T-helper 2 cell treated with Interferon-gamma antibody and Interleukin-4, amounts not matched to agents 100 ng/mL and 5 ng/mL, for 36 hours (primary cell): ENCODE data around the gene KLHL40. TPM values are rescaled to one million over a fixed set of nuclear protein-coding genes. Genes with fewer than 3 reads are reported as not detected.

ENCODE experiments used
- intact Hi-C: fragments of 100-400 bp; cut with micrococcal nuclease; formaldehyde crosslinking; loops from one replicate; pipeline ENCODE4 v1.15.1; 2023
- total RNA-seq: library from RNA; stranded (reverse); gene quantifications from 2 replicates; pipeline ENCODE4 v1.2.3, GENCODE V29; 2022

The KLHL40 gene
- total RNA-seq, 1 donor from 2014 or later = not detected

DNA sequence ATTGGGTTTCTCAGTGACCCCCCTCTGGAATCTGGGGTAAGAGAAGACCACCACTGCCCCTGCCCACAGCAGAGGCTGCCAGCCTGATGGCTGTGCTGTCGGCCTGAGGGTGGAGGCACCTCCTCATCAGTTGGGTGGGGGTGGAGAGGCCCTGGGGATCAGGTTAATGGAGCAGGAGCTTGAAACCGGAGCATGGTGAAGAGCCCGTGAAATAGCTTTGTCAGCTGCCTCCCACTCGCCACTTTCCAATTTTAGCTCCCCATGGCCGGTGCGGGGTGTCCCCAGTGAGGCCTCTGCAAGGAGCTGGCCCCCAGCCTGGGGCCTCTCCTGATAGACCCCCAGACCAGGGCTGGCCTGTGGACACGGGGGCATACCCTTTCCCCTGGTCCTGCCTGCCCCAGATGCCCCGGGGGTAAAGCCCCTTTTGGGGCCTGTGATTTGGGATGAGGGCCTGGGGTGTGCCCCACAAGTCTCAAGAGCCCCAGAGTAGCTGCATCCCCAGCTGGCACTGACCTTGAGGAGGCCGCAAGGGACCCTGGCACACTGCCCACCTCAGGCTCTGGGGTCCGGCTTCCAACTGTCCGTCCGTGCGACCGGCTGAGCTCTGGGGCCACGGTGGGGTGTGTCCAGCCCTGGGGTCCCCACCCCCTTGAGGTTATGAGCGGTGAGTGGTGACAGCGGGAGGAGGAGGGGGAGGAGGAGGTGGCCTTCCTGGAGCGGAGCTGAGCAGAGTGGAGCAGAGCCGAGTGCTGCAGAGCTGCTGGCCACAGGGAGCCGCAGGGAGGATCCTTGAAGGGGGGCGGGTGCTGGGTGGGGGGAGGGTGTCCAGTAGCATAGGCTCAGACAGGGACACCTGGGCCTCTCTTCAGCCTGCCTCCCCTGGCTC lies 17.0 kb downstream of the KLHL40 start, which contains the start of gene HHATL:
Gene HHATL (minus strand): TSS at position 733 of the 886 bp plus-strand sequence. CDS start 1,972 bp downstream, outside the sequence.
- intact Hi-C loops = no loop called here

DNA sequence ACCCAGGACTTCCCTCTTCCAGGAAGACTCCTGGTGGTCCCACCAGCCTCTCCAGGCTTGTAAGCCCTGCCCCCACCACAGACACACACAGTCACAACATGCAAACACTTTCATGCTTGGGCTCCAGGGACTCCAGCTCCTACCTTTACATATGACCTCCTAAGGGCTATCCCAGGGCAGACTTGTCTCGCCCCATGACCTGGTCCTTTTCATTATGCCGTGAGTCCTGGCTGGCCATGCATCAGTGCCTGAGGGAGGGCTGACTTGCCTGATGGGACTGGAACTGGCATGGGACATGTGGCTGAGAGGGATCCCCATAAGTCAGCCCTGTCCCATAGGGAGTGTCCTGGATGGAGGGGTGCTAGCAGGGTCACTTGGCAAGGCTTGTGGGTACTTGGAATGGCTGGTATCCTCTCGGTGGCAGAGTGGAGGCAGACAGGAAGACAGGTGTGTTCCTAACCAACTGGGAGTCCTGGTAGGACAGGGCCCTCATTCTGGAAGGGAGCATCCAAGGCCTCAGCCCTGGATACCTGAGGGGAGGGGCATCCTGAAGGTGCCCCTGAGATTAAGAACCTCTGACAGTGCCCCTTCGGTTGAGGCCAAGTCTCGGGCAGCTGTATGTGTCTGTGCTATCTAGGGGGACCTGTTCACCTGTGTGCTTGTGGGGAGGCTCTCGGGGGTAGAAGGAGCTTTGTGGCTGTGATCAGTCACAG lies 17.8 kb downstream of the KLHL40 start:
- intact Hi-C loops = no loop called here

DNA sequence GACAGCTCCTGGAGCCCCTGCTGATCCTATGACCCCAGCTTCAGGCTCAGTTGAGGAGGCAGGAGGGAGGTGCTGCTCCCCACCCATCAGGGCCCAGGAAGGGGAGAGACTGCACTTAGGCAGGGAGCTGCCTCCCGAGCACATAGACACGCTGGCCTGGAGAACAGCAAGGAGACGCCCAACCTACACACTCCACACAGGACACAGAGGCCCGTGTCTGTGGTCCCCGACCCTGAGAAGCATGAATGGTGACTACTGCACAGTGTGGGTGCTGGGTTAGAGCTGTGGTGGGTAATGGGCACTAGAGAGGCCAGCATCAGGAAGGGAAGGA lies 18.3 kb downstream of the KLHL40 start:
- intact Hi-C loops = no loop called here

DNA sequence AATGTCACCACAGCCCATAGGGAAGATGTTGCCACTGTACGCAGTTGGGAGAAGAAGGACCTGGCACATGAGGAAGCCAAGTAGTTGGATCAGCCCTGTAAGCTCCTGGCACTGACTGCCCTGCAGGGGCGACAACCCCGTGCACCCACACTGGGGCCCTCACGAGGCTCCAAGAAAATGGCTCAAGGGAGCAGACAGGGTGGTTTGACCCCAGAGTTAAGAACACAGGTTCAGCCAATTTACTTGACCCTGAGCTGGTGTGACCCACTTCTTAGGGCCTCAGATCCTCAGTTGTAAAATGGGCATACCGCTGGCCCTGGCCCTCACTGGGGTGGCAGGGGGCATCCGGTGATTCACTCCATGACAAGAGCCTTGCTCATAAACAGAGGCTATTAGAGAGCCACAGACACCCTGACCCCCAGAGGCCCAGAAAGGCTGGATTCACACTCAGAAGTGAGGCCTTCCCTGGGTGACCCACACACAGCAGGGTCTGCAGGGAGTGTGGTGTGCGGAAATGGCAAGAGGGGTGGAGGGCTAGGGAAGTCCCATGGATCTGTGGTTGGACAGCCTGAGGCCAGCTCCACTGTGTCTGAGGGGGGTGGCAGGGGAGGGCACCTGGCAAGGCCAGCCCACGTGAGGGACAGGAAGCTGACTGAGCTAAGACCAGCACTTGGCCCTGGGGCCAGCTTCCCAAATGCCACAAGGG lies 19.0 kb downstream of the KLHL40 start:
- intact Hi-C loops = no loop called here

GRCh38 chr3:42705058-42705767 lies 19.9 kb downstream of the KLHL40 start:
- intact Hi-C loops = no loop called here

DNA sequence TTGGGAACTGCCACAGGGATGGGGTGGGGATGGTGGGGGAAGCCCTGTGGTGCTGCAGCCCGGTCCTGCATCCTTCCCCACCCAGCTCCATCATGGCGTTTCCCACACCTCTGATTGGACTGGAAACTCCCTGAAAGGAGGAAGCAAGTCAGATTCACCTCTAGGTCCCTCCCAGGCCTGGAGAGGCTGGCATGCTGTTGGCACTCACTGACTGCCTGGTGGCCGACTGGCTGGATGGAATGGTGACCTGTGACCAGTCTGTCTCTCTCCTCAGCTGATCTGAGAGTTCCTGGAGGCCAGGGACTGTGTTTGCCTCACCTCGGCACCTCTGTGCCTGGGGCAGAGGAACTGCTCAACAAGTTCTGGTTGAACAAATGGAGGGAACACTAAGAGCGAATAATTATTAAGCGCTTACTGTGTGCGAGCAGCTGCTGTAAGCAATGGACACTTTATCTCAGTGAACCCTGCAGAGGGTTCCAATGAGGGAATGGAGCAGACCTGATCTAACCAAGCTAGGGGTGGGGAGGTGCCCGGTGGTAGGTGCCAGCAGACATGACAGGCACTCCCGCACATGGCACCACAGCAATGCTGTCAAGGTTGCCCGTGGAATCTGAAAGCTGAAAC lies 20.7 kb downstream of the KLHL40 start:
- intact Hi-C loops = no loop called here

GRCh38 chr3:42706721-42707619 lies 21.6 kb downstream of the KLHL40 start:
- intact Hi-C loops = no loop called here

DNA sequence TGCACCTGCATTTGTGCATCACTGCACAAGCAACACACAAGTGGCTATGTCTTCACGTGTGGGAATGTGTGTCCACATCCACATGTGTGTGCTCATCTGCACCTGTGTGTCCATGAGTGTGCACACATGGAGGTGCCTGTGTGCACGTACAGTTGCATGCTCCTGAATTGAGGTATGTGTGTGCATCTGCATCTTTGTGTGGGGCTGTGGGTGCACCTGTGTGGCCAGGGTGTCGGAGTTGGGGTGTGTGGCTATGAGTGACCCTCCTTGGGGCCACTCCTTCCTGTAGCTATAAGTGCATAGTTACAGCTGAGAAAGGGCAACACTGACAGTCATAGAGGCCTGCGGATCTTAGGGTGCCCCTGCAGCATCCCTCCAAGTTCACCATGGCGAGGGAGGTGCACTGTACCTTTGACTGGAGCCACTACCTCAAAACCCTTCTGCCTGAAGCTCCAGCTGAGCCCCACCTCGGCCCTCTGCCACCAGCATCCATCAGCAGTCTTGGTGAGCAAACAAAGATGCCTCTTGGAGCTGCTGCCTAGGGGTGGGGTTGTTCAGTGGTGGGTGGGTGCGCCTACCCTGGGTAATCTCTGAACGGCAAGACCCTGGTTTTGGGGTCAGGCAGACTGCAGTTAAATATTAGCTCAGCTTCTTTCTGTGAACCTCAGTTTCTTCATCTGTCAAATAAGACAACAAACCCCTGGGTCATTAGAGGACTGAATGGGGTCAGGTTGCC lies 22.5 kb downstream of the KLHL40 start:
- intact Hi-C loops = no loop called here

GRCh38 chr3:42708611-42709151 lies 23.3 kb downstream of the KLHL40 start:
- intact Hi-C loops = no loop called here

- intact Hi-C loops = no loop called here
Measured at GRCh38 chr3:42709621-42710020, 24.3 kb downstream of the KLHL40 start.

DNA sequence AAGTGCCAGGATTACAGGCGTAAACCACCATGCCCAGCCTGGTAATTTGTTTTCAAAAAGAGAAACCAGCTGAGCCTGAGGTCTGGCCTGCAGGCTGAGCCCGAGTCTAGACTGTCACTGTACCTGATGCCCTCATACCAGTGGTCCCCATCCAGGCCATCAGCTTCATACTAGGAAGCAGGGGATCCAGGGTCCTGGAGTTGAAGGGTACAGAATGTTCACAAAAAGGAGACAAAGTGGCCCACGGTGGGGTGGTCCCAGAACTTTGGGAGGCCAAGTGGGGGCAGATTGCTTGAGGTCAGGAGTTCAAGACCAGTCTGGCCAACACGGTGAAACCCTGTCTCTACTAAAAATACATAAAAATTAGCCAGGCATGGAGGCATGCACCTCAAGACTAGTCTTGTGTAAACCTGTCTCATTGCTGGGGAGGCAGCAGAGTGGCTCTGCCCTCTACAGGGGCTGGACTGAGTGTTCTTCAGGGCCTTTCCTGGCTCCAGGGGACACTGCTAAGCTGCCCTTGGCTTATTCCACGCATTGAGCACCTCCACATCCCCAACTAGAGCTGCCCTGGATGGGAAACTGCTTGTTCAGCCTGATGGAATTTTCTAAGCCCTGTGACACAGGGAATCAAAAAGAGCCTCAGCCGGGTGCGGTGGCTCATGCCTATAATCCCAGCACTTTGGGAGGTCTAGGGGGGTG lies 25.1 kb downstream of the KLHL40 start:
- intact Hi-C loops = no loop called here

DNA sequence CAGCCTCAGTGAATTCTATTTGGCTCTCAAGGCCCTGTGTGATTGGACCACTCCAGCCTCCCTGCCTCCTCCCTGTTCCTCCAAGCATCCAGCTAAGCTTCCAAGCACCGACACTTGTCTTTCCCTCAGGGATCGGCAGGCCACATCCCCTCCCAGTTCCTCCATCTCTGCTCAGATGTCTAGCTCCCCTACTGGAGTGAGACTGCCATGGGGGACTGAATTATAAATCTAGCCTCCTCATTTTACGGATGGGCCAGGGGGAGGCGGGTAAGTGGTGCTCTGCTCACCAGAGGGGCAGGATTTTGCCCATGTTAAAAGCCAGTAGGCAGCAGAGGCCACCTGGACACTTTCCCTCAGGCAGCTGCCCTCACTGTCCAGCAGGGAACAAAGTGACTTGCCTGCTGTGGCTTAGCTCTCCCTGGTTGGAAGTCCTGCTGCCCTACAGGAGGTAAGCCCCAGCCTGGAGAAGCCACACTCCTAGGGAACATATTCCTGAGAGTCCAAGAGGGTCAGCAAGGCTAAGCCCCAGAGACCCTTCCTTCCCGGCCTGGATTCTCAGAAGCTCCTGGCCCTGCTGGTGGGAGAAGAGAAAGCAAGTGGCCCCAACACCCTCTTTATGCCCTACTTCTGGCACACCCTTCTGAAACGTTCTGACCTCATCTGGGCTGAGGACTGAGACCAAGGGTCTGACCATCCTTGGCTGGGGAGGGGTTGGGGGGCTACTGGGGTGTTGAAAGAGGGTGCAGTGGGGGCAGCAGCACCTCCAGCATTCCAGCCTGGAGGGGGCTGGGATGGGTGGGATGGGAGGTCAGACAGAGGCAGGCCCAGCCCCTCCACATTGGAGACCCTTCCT lies 26.4 kb downstream of the KLHL40 start:
- intact Hi-C loops = no loop called here

DNA sequence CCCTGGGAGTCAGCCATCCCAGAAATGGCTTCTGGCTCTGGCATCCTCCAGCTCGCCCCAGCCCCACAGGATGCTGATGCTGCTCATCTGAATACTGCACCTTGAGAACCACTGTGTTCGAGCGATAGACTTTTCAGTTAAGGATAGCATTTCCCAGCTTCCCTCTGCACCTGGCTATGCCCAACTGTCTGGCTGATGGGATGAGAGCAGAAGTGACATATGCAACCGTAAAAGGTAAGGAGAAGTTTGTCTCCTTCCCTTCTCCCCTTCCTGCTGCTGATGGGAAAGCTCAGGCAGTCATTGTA lies 27.0 kb downstream of the KLHL40 start:
- intact Hi-C loops = no loop called here

DNA sequence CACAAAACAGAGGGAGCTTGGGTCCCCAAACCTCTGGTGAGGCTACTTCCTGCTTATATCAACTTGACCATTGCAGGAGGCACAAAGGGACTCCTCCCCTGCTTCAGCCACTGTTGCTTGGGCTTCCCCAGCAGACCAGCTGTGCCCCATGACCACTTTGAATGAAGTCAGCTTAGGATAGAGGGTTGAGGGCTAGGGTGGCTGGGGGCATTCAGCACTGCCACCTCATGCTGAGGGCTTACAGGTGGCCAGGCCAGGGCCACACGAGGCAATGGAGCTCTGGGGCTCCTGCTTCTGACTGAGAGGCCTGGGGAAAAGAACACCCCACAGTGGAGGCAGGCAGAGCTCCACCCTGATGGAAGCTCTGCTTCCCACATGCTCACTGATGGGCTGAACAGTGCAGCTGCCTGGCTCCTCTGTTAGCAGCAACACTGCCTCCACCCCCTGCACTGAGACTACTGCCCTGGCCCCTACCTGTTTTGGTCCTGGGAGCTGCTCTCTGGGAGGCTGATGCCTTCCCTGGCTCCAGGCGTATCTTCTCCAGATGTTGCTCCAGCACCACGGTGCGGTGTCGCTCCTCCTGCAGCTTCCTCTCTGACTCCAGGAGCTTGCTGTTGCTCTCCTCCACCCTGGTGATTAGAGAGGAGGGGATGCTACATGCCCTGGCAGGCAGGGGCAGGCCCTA lies 27.5 kb downstream of the KLHL40 start:
- intact Hi-C loops = no loop called here

DNA sequence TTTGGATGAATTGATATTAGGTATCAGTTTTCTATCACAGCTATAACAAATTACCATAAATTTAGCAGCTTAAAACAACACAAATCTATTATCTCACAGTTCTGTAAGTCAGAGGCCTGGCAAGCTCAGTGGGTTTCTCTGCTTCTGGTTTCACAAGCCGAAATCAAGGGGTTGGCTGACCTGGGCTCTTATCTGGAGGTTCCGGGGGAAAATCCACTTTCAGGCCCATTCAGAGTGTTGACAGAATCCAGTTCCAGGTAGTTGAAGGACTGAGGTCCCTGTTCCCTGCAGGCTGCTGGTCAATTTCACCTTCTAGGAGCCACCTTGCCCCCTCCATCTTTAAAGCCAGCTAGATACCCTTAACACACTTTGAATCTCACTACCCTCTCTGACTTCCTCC lies 28.4 kb downstream of the KLHL40 start:
- intact Hi-C loops = no loop called here

GRCh38 chr3:42714171-42714852 lies 29.0 kb downstream of the KLHL40 start:
- intact Hi-C loops = no loop called here
